MM.1S (cell line): Measurements from ENCODE around the gene R3HDML.

Experiments
- CTCF ChIP-seq: fragments of 300-600 bp; sonication (generic); IDR thresholded peaks from 2 replicates; pipeline ENCODE4 v1.5.1; 2016; ENCODE audit warnings: antibody characterized with exemption, low read length, mixed read lengths
- EZH2 ChIP-seq: fragments of 300-600 bp; sonication (generic); optimal IDR thresholded peaks from 2 replicates; pipeline ENCODE3; 2017; ENCODE audit warnings: low read depth, mild to moderate bottlenecking, antibody characterized with exemption, low read length, mixed read lengths
- EZH2phosphoT487 ChIP-seq: fragments of 300-600 bp; sonication (generic); IDR thresholded peaks from 2 replicates; pipeline ENCODE4 v1.6.1; 2018; ENCODE audit warnings: antibody characterized with exemption, low read length

GRCh38 chr20:44357020-44357419 lies 20.2 kb downstream of the R3HDML start:
- TF ChIP-seq EZH2phosphoT487, result no peak
- TF ChIP-seq CTCF, result no peak
- no peak for TF ChIP-seq EZH2
